Measurements from ENCODE around the gene PLEKHM2.

Gene PLEKHM2

DNA sequence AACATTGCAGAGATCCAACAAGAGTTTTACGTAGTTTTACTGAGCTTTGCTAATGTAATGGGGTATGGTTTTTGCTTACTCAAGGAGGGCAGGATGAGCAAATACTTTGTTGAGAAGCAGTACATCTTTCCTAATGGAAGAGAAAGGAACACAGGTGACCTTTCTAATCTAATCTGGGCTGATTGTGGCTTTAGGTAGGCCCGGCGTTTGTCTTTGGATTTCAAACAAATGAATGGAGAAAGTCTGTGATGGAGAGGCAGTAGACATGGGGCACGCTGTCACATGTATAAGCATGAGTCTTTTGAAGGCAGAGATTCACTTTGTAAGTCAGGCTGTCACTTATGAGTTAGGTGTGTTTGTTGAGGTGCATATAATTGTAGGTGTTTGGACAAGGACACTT is 1.7 kb downstream of the PLEKHM2 start:
- no peak for DNase-seq (ENCODE audit: low read depth)
- H3K4me3 ChIP-seq (ENCODE audit: low read depth, low read length) = no peak overlapping the region
- TF ChIP-seq, protein P1, sequence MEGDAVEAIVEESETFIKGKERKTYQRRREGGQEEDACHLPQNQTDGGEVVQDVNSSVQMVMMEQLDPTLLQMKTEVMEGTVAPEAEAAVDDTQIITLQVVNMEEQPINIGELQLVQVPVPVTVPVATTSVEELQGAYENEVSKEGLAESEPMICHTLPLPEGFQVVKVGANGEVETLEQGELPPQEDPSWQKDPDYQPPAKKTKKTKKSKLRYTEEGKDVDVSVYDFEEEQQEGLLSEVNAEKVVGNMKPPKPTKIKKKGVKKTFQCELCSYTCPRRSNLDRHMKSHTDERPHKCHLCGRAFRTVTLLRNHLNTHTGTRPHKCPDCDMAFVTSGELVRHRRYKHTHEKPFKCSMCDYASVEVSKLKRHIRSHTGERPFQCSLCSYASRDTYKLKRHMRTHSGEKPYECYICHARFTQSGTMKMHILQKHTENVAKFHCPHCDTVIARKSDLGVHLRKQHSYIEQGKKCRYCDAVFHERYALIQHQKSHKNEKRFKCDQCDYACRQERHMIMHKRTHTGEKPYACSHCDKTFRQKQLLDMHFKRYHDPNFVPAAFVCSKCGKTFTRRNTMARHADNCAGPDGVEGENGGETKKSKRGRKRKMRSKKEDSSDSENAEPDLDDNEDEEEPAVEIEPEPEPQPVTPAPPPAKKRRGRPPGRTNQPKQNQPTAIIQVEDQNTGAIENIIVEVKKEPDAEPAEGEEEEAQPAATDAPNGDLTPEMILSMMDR (IDR thresholded peaks at IDR 0.05; ENCODE audit: low read depth, low read length, missing control alignments) = no peak
- in situ Hi-C loops (cut with HindIII; ENCODE audit: low sequenced_read_pairs) = no loop called here

DNA sequence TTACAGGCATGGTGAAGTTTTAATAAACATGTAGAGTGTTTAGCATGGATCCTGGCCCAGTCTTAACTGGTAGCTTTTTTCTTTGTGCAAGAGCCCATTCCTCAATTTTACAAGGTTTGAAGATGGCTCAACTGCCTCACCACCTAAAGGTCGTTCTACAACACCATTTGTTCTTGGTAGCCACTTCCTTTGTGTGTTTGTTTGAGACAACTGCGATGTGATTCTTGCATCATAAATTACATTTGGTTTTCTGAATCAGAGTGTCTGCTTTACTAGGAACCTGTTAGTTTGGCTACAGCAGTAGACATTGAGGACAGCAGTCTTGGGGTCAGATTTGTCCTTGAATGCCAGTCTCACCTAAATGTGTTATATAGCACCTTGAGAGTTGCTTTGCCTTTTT is 3.3 kb downstream of the PLEKHM2 start:
- DNase-seq (ENCODE audit: low read depth) = no peak
- in situ Hi-C loops (cut with HindIII; ENCODE audit: low sequenced_read_pairs) = no loop called here
- TF ChIP-seq, protein P1 (IDR thresholded peaks at IDR 0.05; ENCODE audit: low read depth, low read length, missing control alignments) = no peak

DNA sequence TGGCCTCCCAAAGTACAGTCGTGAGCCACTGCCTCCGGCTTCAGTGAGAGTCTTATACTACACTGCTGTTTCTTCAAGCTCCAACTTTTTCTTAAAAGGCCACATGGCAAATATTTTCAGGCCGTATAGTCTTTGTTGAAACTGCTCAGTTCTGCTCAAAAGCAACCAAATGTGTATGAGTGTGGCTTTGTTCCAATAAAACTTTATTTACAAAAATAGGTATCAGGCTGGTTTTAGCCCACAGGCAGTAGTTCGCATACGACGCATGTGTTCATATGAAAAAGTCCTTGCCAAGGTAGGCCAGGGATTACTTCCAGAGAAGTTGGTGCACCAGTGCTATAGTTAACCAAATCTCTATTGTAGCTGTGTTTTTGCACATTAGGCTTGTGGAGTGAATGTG is 6.2 kb downstream of the PLEKHM2 start:
- TF ChIP-seq, protein P1 (IDR thresholded peaks at IDR 0.05; ENCODE audit: low read depth, low read length, missing control alignments) = no peak
- in situ Hi-C loops (cut with HindIII; ENCODE audit: low sequenced_read_pairs) = no loop called here
- DNase-seq (ENCODE audit: low read depth) = no peak
- no peak overlapping the region for H3K4me3 ChIP-seq (ENCODE audit: low read depth, low read length)

More for the DNA sequence above, 3.3 kb downstream of the PLEKHM2 start:
- no peak overlapping the region for H3K4me3 ChIP-seq (ENCODE audit: low read depth, low read length)

DNA sequence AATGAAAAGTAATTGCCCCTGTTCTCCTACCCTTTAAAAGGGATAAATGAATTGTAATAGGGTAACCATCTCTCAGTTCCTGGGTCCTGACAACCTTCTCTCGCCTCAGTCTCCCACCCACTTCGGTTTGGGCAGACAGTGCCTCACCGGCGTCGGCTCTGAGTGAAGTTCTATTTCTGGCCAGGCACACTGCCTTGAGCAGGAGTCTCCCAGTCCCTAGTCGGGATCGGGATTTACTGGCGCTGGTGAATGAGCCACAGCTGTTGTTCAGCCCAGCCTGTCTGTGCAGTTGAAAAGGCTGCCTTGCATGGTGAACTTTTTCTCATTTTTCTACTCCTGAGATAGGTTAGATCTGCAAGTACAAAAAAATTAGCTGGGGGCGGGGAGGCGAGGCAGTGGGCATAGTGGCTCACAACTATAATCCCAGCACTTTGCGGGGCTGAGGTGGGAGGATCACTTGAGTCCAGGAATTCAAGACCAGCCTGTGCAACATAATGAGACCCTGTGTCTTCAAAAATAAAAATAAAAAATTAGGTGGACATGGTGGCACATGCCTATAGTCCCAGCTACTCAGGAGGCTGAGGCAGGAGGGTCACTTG is 7.4 kb downstream of the PLEKHM2 start:
- no peak for DNase-seq (ENCODE audit: low read depth)
- in situ Hi-C loops (cut with HindIII; ENCODE audit: low sequenced_read_pairs) = no loop called here
- no peak overlapping the region for H3K4me3 ChIP-seq (ENCODE audit: low read depth, low read length)
- TF ChIP-seq, protein P1 (IDR thresholded peaks at IDR 0.05; ENCODE audit: low read depth, low read length, missing control alignments) = no peak

DNA sequence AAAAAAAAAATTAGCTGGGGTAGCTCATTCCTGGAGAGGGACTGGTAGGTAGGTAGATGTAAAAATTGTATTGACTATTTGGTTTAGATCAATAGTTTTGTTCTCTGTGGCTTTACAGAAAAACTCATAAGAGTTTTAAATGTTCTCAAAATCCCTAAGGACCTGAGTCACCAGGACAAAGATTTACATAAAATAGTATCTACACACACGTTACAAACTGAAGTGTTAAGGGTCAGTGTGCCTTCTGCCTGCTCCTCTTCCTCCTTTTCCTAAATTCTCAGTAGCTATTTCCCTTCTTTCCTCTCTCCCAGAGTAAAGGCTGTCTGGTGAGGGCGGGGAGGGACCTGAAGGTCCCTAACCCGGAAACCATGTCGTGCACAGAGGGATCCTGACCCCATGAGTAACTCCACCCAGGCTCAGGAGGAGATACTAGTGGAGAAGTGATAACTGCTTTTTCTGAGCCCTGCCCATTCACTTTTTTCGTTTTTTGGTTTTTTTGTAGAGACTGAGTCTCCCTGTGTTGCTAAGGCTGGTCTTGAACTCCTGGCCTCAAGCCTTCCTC is 8.1 kb downstream of the PLEKHM2 start:
- in situ Hi-C loops (cut with HindIII; ENCODE audit: low sequenced_read_pairs) = no loop called here
- DNase-seq (ENCODE audit: low read depth) = no peak
- TF ChIP-seq, protein P1 (IDR thresholded peaks at IDR 0.05; ENCODE audit: low read depth, low read length, missing control alignments) = no peak
- no peak overlapping the region for H3K4me3 ChIP-seq (ENCODE audit: low read depth, low read length)

DNA sequence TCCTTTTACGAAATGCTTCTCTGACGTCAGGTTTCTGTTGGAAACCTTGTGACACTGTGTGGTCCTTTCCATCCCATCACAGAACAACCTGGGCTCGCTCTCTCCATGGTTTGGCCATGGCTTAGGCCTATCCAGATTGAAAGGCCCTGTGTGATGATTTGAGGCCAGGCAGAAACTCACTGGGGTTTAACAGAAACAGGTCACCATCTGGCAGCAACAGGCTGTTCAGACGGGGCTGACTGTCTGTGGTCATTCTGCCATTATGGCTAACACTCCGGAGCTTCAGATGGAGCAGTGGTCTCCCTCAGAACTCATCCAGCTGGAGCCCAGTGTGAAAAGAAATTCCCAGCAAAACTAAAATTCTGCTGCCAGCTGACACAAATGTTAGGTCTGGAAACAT is 9.3 kb downstream of the PLEKHM2 start:
- TF ChIP-seq, protein P1 (IDR thresholded peaks at IDR 0.05; ENCODE audit: low read depth, low read length, missing control alignments) = no peak
- in situ Hi-C loops (cut with HindIII; ENCODE audit: low sequenced_read_pairs) = no loop called here
- H3K4me3 ChIP-seq (ENCODE audit: low read depth, low read length) = no peak overlapping the region
- DNase-seq (ENCODE audit: low read depth) = no peak

Measured in astrocyte of the cerebellum (primary cell).